ENCODE results near the gene LRRC51.

The LRRC51 gene

DNA sequence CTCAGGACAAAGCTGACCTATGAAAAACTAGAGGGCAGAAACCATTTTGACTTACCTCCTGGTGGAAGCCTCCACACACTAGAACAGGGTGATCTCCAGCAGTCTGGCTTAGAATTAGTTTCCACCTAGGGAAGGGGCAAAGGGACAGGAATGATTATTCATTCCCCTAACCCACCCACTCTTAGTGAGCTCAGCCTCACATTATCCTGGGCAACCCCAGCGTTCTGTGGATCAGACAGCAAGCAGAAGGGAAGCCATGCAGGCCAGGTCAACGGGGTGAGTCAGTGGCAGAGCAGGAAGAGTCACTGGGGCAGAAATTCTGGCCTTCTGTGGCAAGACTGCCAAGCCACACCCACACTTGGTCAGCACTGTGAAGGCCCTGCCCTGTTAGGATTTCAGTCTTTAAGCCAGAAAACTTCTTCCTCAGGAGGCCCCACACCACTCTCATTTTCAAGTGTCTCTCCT is 10.8 kb upstream of the LRRC51 start:
- Histone ChIP-seq H3K79me2 (ENCODE audit: low read length) (peaks cover 98% of the 10 kb centered on the region), H3K9ac (ENCODE audit: low read length) (peak overlapping the region; percentile 17; the same call in 1 of the 2 replicates), H3K27ac (ENCODE audit: low read length) (peak overlapping the region; percentile 58; the same call in 1 of the 2 replicates), H3F3A (ENCODE audit: insufficient read depth, low read length) (peaks cover 38% of the 10 kb centered on the region), H2AFZ (ENCODE audit: low read length) (no peak overlapping the region), H3K9me3 (replicated peaks; ENCODE audit: insufficient read depth, low read length) (no peaks in the 10 kb centered on the region), H3K4me3 (ENCODE audit: low read length) (peak overlapping the region; percentile 9; the same call in 1 of the 2 replicates), H3K27me3 (replicated peaks; ENCODE audit: insufficient read depth, low read length) (no peaks in the 10 kb centered on the region), H3K4me1 (ENCODE audit: low read length) (peaks cover 43% of the 10 kb centered on the region), H3K4me2 (ENCODE audit: low read depth, low read length) (peak overlapping the region; percentile 44), H3K9me2 (replicated peaks; ENCODE audit: insufficient read depth, low read length) (no peaks in the 10 kb centered on the region), H4K20me1 (ENCODE audit: insufficient read depth, low read length) (peaks cover 4% of the 10 kb centered on the region; the same call in 1 of the 2 replicates), H3K36me3 (replicated peaks; ENCODE audit: insufficient read depth, low read length) (no peaks in the 10 kb centered on the region)
- TF ChIP-seq, protein P1, sequence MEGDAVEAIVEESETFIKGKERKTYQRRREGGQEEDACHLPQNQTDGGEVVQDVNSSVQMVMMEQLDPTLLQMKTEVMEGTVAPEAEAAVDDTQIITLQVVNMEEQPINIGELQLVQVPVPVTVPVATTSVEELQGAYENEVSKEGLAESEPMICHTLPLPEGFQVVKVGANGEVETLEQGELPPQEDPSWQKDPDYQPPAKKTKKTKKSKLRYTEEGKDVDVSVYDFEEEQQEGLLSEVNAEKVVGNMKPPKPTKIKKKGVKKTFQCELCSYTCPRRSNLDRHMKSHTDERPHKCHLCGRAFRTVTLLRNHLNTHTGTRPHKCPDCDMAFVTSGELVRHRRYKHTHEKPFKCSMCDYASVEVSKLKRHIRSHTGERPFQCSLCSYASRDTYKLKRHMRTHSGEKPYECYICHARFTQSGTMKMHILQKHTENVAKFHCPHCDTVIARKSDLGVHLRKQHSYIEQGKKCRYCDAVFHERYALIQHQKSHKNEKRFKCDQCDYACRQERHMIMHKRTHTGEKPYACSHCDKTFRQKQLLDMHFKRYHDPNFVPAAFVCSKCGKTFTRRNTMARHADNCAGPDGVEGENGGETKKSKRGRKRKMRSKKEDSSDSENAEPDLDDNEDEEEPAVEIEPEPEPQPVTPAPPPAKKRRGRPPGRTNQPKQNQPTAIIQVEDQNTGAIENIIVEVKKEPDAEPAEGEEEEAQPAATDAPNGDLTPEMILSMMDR (IDR thresholded peaks at IDR 0.05; ENCODE audit: low read length), result no peak
- TF ChIP-seq EZH2 (optimal IDR thresholded peaks at IDR 0.05; ENCODE audit: low read depth, low read length) (no peak), EZH2phosphoT487 (IDR thresholded peaks at IDR 0.05; ENCODE audit: low read length) (no peak)
- peak; percentile 64 for DNase-seq

DNA sequence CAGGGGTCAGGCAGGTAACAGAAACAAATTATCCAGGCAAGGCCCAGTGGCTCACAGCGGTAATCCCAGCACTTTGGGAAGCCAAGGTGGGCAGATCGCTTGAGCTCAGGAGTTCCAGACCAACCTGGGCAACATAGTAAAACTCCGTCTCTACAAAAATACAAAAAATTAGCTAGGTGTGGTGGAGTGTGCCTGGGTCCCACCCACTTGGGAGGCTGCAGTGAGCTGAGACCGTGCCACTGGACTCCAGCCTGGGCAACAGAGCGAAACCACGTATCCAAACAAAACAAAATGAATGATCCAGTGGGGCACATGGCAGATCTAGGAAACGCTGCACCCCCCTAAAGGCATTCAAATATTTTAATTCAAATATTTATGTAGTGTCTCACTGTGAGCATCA is 10.2 kb upstream of the LRRC51 start:
- Histone ChIP-seq H3K9me2 (replicated peaks; ENCODE audit: insufficient read depth, low read length) (no peaks in the 10 kb centered on the region), H3K27me3 (replicated peaks; ENCODE audit: insufficient read depth, low read length) (no peaks in the 10 kb centered on the region), H3K9ac (ENCODE audit: low read length) (no peak overlapping the region), H3F3A (ENCODE audit: insufficient read depth, low read length) (peaks cover 38% of the 10 kb centered on the region), H3K4me1 (ENCODE audit: low read length) (peaks cover 43% of the 10 kb centered on the region), H3K36me3 (replicated peaks; ENCODE audit: insufficient read depth, low read length) (no peaks in the 10 kb centered on the region), H2AFZ (ENCODE audit: low read length) (no peak overlapping the region), H3K4me3 (ENCODE audit: low read length) (no peak overlapping the region), H3K4me2 (ENCODE audit: low read depth, low read length) (peak overlapping the region; percentile 44; the same call in 1 of the 2 replicates), H4K20me1 (ENCODE audit: insufficient read depth, low read length) (peaks cover 4% of the 10 kb centered on the region; the same call in 1 of the 2 replicates), H3K79me2 (ENCODE audit: low read length) (peaks cover 99% of the 10 kb centered on the region), H3K27ac (ENCODE audit: low read length) (peak overlapping the region; percentile 58; the same call in 1 of the 2 replicates), H3K9me3 (replicated peaks; ENCODE audit: insufficient read depth, low read length) (no peaks in the 10 kb centered on the region)
- no peak for DNase-seq
- TF ChIP-seq EZH2phosphoT487 (IDR thresholded peaks at IDR 0.05; ENCODE audit: low read length), result no peak
- TF ChIP-seq, protein P1 (IDR thresholded peaks at IDR 0.05; ENCODE audit: low read length), result no peak
- TF ChIP-seq EZH2 (optimal IDR thresholded peaks at IDR 0.05; ENCODE audit: low read depth, low read length), result no peak

DNA sequence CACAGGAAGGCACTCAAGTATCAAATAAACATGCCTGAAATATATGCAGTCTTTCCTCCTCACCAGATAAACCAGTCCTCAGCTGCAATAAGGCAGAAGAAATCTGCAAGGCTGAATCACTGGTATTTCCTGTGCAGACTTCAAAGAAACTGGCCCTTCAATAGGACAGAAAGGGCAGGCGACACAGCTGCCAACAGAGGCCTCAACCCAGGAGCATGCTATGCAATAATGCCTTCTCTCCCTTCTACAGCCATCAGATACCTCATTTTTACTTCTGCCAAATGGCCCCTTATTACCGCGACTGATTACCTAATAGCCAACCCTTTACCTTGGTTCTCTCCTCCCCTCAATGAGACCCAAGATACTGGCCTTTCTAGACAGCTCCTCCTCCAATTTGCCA is 8.3 kb upstream of the LRRC51 start:
- peak overlapping the region; percentile 11; the same call in 1 of the 2 replicates for H3K4me2 ChIP-seq (ENCODE audit: low read depth, low read length)

More for the DNA sequence above, 8.3 kb upstream of the LRRC51 start:
- Histone ChIP-seq H3K36me3 (replicated peaks; ENCODE audit: insufficient read depth, low read length) (no peaks in the 10 kb centered on the region), H3F3A (ENCODE audit: insufficient read depth, low read length) (peaks cover 38% of the 10 kb centered on the region), H3K9ac (ENCODE audit: low read length) (no peak overlapping the region), H3K9me2 (replicated peaks; ENCODE audit: insufficient read depth, low read length) (no peaks in the 10 kb centered on the region), H3K4me3 (ENCODE audit: low read length) (no peak overlapping the region), H3K79me2 (ENCODE audit: low read length) (peaks cover 99% of the 10 kb centered on the region), H3K27me3 (replicated peaks; ENCODE audit: insufficient read depth, low read length) (no peaks in the 10 kb centered on the region), H4K20me1 (ENCODE audit: insufficient read depth, low read length) (peaks cover 4% of the 10 kb centered on the region; the same call in 1 of the 2 replicates), H3K4me1 (ENCODE audit: low read length) (peaks cover 43% of the 10 kb centered on the region), H3K9me3 (replicated peaks; ENCODE audit: insufficient read depth, low read length) (no peaks in the 10 kb centered on the region), H3K27ac (ENCODE audit: low read length) (peak overlapping the region; percentile 23; the same call in 1 of the 2 replicates), H2AFZ (ENCODE audit: low read length) (no peak overlapping the region)
- DNase-seq, result peak; percentile 65
- TF ChIP-seq EZH2phosphoT487 (IDR thresholded peaks at IDR 0.05; ENCODE audit: low read length), result no peak
- TF ChIP-seq, protein P1 (IDR thresholded peaks at IDR 0.05; ENCODE audit: low read length), result no peak
- no peak for TF ChIP-seq EZH2 (optimal IDR thresholded peaks at IDR 0.05; ENCODE audit: low read depth, low read length)
